ENCODE results near the gene ADORA2B. TPM values are rescaled to one million over a fixed set of nuclear protein-coding genes. Genes with fewer than 3 reads are reported as not detected.

The ADORA2B gene
- total RNA-seq, 1 experiment from 2014 or later, result 21.7 TPM

DNA sequence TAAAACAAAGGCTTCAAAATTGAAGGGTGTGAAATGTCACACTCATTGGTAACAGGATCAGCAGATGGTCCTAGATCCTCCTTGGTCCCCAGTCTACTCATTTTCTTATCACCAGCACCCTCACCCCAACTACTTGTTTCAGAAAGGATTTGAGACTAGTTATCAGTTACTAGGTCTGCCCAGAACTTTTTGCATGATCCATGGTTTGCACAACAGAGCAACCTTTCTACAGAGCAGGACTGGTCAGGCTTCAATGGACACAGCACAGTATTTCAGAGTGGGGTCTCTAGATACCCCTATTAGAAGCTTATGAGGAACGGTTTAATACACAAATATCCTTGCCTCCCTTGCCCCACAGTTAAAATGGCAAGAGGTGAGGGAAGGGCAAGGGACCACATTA, 80.3 kb downstream of the ADORA2B start:
- TF ChIP-seq, protein P1, sequence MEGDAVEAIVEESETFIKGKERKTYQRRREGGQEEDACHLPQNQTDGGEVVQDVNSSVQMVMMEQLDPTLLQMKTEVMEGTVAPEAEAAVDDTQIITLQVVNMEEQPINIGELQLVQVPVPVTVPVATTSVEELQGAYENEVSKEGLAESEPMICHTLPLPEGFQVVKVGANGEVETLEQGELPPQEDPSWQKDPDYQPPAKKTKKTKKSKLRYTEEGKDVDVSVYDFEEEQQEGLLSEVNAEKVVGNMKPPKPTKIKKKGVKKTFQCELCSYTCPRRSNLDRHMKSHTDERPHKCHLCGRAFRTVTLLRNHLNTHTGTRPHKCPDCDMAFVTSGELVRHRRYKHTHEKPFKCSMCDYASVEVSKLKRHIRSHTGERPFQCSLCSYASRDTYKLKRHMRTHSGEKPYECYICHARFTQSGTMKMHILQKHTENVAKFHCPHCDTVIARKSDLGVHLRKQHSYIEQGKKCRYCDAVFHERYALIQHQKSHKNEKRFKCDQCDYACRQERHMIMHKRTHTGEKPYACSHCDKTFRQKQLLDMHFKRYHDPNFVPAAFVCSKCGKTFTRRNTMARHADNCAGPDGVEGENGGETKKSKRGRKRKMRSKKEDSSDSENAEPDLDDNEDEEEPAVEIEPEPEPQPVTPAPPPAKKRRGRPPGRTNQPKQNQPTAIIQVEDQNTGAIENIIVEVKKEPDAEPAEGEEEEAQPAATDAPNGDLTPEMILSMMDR (IDR thresholded peaks at IDR 0.05; ENCODE audit: unreplicated experiment), result no peak
- peaks cover 27% of the 10 kb centered on the region for H3K4me1 Mint-ChIP-seq (ENCODE audit: insufficient read depth, unreplicated experiment)
- ChIA-PET CTCF (interaction anchor here (0.6 to 1.6 kb wide), 4 partner anchors 12 to 535 kb away, joined by 3 to 5 read pairs (median 4); no protein-coding TSS in a partner anchor), POLR2A (interaction anchor here (1.1 kb wide), 1 partner anchor 24 kb away, joined by 5 read pairs; no protein-coding TSS in a partner anchor)
- BruUV-seq (replicated peaks), result no TSS peak
- DNase-seq (ENCODE audit: unreplicated experiment), result no peak
- no peak overlapping the region for H3K27ac Mint-ChIP-seq (ENCODE audit: low read depth, unreplicated experiment)
- peaks cover 98% of the 10 kb centered on the region for H3K36me3 Mint-ChIP-seq (ENCODE audit: insufficient read depth, unreplicated experiment)
- no peak overlapping the region for H3K4me3 Mint-ChIP-seq (ENCODE audit: unreplicated experiment)
- H3K9me3 Mint-ChIP-seq (ENCODE audit: unreplicated experiment), result no peaks in the 10 kb centered on the region
- intact Hi-C loops (cut with micrococcal nuclease), result no loop called here
- H3K27me3 Mint-ChIP-seq (ENCODE audit: insufficient read depth, unreplicated experiment), result no peaks in the 10 kb centered on the region

Other genes with a start within 250 kb of the ADORA2B start
- gene ZNF286A, start 245.4 kb upstream of the ADORA2B start, total RNA-seq (2022), result 24.3 and 25.7 TPM in 2 replicates
- gene TBC1D26, start 212.8 kb upstream of the ADORA2B start, total RNA-seq (2022), result not detected in 2 replicates
- gene ZSWIM7, start 54.6 kb downstream of the ADORA2B start, total RNA-seq (2022), result 44.1 and 63.3 TPM in 2 replicates
- 46.7 and 49.5 TPM in 2 replicates for gene TTC19, start 54.7 kb downstream of the ADORA2B start, total RNA-seq (2022)

All from MCF 10A (cell line).